PC-3 (cell line): ENCODE measurements around the gene MLLT3. TPM values are rescaled to one million over a fixed set of nuclear protein-coding genes. Genes with fewer than 3 reads are reported as not detected.

ENCODE experiments used
- ATAC-seq: fragments of 200-7000 bp; cut with Tn5 transposase; 2 replicates; pipeline ENCODE4 v1.9.1; 2020; ENCODE audit warnings: mild to moderate bottlenecking, moderate library complexity
- BruUV-seq: library from RNA; stranded (reverse); fragments of 400-500 nt; replicated peaks from 2 replicates; lab custom pipeline; 2021; lab: Mats Ljungman, UMichigan
- CTCF ChIA-PET: fragments of 300-600 bp; sonication (Branson Sonifier 250); formaldehyde crosslinking; loops from one replicate; lab custom pipeline; 2022; ENCODE audit warnings: antibody characterized with exemption; lab: Charles Lee
- POLR2A ChIA-PET: fragments of 300-600 bp; sonication (Branson Sonifier 250); formaldehyde crosslinking; loops from one replicate; lab custom pipeline; 2022; ENCODE audit warnings: antibody characterized with exemption; ENCODE audit not compliant: unreplicated experiment; lab: Charles Lee
- DNase-seq: peaks from one replicate; pipeline ENCODE4 v3.0.0-alpha.2; 2015
- H2AFZ ChIP-seq: fragments of 300-600 bp; sonication (generic); 2 replicates; pipeline ENCODE4 v1.6.0; 2016; ENCODE audit warnings: antibody characterized with exemption, low read length
- H3F3A ChIP-seq: fragments of 300-600 bp; sonication (generic); one replicate; pipeline ENCODE4 v1.6.0; 2017; ENCODE audit warnings: antibody characterized with exemption, low read length, control low read depth, mild to moderate bottlenecking; ENCODE audit not compliant: unreplicated experiment
- H3K27ac ChIP-seq: fragments of 300-600 bp; sonication (generic); 2 replicates; pipeline ENCODE4 v1.5.1; 2016; ENCODE audit warnings: mild to moderate bottlenecking, low read length
- H3K27me3 ChIP-seq: fragments of 300-600 bp; sonication (generic); 2 replicates; pipeline ENCODE4 v1.6.1; 2016; ENCODE audit warnings: low read length, mixed read lengths
- H3K36me3 ChIP-seq: fragments of 300-600 bp; sonication (generic); 2 replicates; pipeline ENCODE4 v1.6.1; 2016; ENCODE audit warnings: low read depth, mixed run types, low read length, mixed read lengths
- H3K4me1 ChIP-seq: fragments of 300-600 bp; sonication (generic); 2 replicates; pipeline ENCODE4 v1.5.1; 2016; ENCODE audit warnings: low read length; ENCODE audit not compliant: insufficient read depth
- H3K4me2 ChIP-seq: fragments of 300-600 bp; sonication (generic); 2 replicates; pipeline ENCODE4 v1.6.0; 2016; ENCODE audit warnings: low read length
- H3K4me3 ChIP-seq: fragments of 300-600 bp; sonication (generic); 2 replicates; pipeline ENCODE4 v1.5.1; 2016; ENCODE audit warnings: mild to moderate bottlenecking, low read length, mixed read lengths
- H3K79me2 ChIP-seq: fragments of 300-600 bp; sonication (generic); 2 replicates; pipeline ENCODE4 v1.6.1; 2017; ENCODE audit warnings: low read length, mixed read lengths
- H3K9ac ChIP-seq: fragments of 300-600 bp; sonication (generic); 2 replicates; pipeline ENCODE4 v1.6.0; 2016; ENCODE audit warnings: mild to moderate bottlenecking, low read length
- H3K9me2 ChIP-seq: fragments of 300-600 bp; sonication (generic); replicated peaks from 2 replicates; pipeline ENCODE4 v1.6.1; 2016; ENCODE audit warnings: mixed run types, low read length, mixed read lengths
- H3K9me3 ChIP-seq: fragments of 300-600 bp; sonication (generic); 2 replicates; pipeline ENCODE4 v1.6.1; 2016; ENCODE audit warnings: low read length, mixed read lengths
- H4K20me1 ChIP-seq: fragments of 300-600 bp; sonication (generic); 2 replicates; pipeline ENCODE4 v1.6.1; 2016; ENCODE audit warnings: low read length, mixed read lengths
- CTCF ChIP-seq: fragments of 300-600 bp; sonication (generic); conservative IDR thresholded peaks from 2 replicates; pipeline ENCODE4 v1.5.1; 2017; ENCODE audit warnings: antibody characterized with exemption, low read depth, mild to moderate bottlenecking, low read length
- EZH2 ChIP-seq: fragments of 300-600 bp; sonication (generic); IDR thresholded peaks from one replicate; pipeline ENCODE4 v1.6.1; 2017; ENCODE audit warnings: antibody characterized with exemption, mild to moderate bottlenecking, low read length; ENCODE audit not compliant: unreplicated experiment
- EZH2phosphoT487 ChIP-seq: fragments of 300-600 bp; sonication (generic); IDR thresholded peaks from 2 replicates; pipeline ENCODE4 v1.6.1; 2018; ENCODE audit warnings: mild to moderate bottlenecking, antibody characterized with exemption, low read length, borderline replicate concordance
- intact Hi-C: fragments of 100-400 bp; cut with micrococcal nuclease; formaldehyde crosslinking; loops from 2 replicates; pipeline ENCODE4 v1.9.0; 2023
- total RNA-seq: library from RNA; depleted of rRNA; stranded (reverse); fragments of >200 nt; gene quantifications from 2 replicates; pipeline ENCODE4 v1.2.3, GENCODE V29; 2014

MLLT3 gene
- total RNA-seq, 1 experiment from 2014 or later = 7.1 TPM

- no peaks in the 10 kb centered on the region; the same call in 1 of the 2 replicates for H3K4me1 ChIP-seq
- no peak overlapping the region for H3K27ac ChIP-seq
- DNase-seq (no peak), ATAC-seq (no peak)
- H3F3A ChIP-seq = no peaks in the 10 kb centered on the region
- ChIA-PET CTCF (no interaction called here), POLR2A (no interaction called here)
- no peaks in the 10 kb centered on the region for H3K9me3 ChIP-seq
- no peaks in the 10 kb centered on the region for H3K36me3 ChIP-seq
- H3K4me2 ChIP-seq = no peak overlapping the region
- intact Hi-C loops = no loop called here
- TF ChIP-seq CTCF = no peak
- TF ChIP-seq EZH2 = no peak
- TF ChIP-seq EZH2phosphoT487 = no peak
- no peak overlapping the region for H3K4me3 ChIP-seq
- no peak overlapping the region for H3K9ac ChIP-seq
- no peaks in the 10 kb centered on the region for H4K20me1 ChIP-seq
- no peaks in the 10 kb centered on the region for H3K27me3 ChIP-seq
- H3K9me2 ChIP-seq = no peaks in the 10 kb centered on the region
- H2AFZ ChIP-seq = no peak overlapping the region
- no peaks in the 10 kb centered on the region for H3K79me2 ChIP-seq
- BruUV-seq = no TSS peak
Measured at GRCh38 chr9:20642045-20642444, 19.7 kb upstream of the MLLT3 start.

- intact Hi-C loops = no loop called here
- peak; percentile 78 for DNase-seq
- CTCF ChIA-PET = no interaction called here
- no peaks in the 10 kb centered on the region for H3K9me3 ChIP-seq
- POLR2A ChIA-PET = no interaction called here
- no peaks in the 10 kb centered on the region for H4K20me1 ChIP-seq
- H3K79me2 ChIP-seq = no peaks in the 10 kb centered on the region
- H3K27me3 ChIP-seq = no peaks in the 10 kb centered on the region
- no peak for ATAC-seq
- no TSS peak for BruUV-seq
- TF ChIP-seq CTCF (no peak), EZH2phosphoT487 (no peak), EZH2 (no peak)
- no peak overlapping the region for H3K4me3 ChIP-seq
- H3K4me1 ChIP-seq = no peaks in the 10 kb centered on the region; the same call in 1 of the 2 replicates
- H3F3A ChIP-seq = no peaks in the 10 kb centered on the region
- H3K4me2 ChIP-seq = no peak overlapping the region
- no peaks in the 10 kb centered on the region for H3K9me2 ChIP-seq
- H3K9ac ChIP-seq = no peak overlapping the region
- H2AFZ ChIP-seq = no peak overlapping the region
- H3K36me3 ChIP-seq = no peaks in the 10 kb centered on the region
- no peak overlapping the region for H3K27ac ChIP-seq
Measured at GRCh38 chr9:20640331-20641187, 18.3 kb upstream of the MLLT3 start.

- no peaks in the 10 kb centered on the region for H3K36me3 ChIP-seq
- no peak overlapping the region for H3K9ac ChIP-seq
- POLR2A ChIA-PET = no interaction called here
- no peak for TF ChIP-seq EZH2
- TF ChIP-seq EZH2phosphoT487 = no peak
- no peak for TF ChIP-seq CTCF
- H3K4me3 ChIP-seq = no peak overlapping the region
- H3K9me3 ChIP-seq = no peaks in the 10 kb centered on the region
- no TSS peak for BruUV-seq
- no peaks in the 10 kb centered on the region for H3F3A ChIP-seq
- DNase-seq (peak; percentile 6), ATAC-seq (no peak)
- H3K27ac ChIP-seq = no peak overlapping the region
- peaks cover 5% of the 10 kb centered on the region; the same call in 1 of the 2 replicates for H3K4me1 ChIP-seq
- no peaks in the 10 kb centered on the region for H3K79me2 ChIP-seq
- no peaks in the 10 kb centered on the region for H4K20me1 ChIP-seq
- CTCF ChIA-PET = no interaction called here
- no peak overlapping the region for H3K4me2 ChIP-seq
- H3K27me3 ChIP-seq = no peaks in the 10 kb centered on the region
- intact Hi-C loops = no loop called here
- H2AFZ ChIP-seq = no peak overlapping the region
- no peaks in the 10 kb centered on the region for H3K9me2 ChIP-seq
Measured at GRCh38 chr9:20636888-20637440, 14.7 kb upstream of the MLLT3 start.
